ENCODE measurements around the gene PES1. TPM values are rescaled to one million over a fixed set of nuclear protein-coding genes. Genes with fewer than 3 reads are reported as not detected.
"Not testable (repeated sequence)": the region's sequence is repeated elsewhere in the genome, so short reads cannot be mapped to it uniquely, and the experiment has no call there.

The PES1 gene
- total RNA-seq, 1 donor, result 131 TPM

DNA sequence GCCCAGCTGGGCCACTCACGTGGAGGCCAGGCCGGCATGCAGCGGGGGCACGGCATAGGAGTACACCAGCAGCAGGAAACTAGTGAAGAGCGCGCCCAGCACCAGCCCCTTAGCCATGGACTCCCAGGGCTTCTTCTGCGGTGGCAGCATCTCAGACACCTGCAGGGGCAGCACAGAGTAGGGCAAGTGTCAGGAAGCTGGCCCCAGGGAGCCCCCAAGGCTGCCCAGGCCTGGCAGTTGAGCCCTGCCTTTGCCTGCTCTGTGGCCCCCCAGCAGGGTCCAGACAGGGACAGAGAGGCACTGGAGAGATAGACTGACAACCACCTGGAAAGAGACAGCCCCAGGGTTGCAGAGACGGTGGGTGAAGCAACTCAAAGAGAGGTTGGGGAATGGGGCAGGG, 34.5 kb downstream of the PES1 start:
- no peak for DNase-seq (ENCODE audit: low read depth in 2 of 3, low spot score in 2 of 3)

DNA sequence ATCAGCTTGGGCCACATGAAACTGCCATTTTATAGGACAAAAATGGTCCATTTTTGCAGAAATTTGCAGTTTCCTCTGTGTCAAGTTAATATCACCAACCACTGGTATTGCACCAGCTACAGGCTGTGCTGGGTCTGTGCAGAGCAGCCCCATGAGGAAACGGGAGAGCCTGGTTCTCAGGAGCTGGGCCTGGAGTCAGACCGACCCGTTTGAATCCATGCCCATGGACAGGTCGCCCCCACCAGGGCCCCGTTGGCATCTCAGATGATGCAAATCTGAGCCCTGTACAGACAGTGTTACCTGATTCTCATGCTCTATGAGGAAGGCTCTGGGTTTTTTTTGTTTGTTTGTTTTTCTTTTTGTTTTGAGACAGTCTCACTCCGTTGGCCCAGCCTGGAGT, 35.3 kb downstream of the PES1 start:
- DNase-seq (ENCODE audit: low read depth in 2 of 3, low spot score in 2 of 3), result no peak

DNA sequence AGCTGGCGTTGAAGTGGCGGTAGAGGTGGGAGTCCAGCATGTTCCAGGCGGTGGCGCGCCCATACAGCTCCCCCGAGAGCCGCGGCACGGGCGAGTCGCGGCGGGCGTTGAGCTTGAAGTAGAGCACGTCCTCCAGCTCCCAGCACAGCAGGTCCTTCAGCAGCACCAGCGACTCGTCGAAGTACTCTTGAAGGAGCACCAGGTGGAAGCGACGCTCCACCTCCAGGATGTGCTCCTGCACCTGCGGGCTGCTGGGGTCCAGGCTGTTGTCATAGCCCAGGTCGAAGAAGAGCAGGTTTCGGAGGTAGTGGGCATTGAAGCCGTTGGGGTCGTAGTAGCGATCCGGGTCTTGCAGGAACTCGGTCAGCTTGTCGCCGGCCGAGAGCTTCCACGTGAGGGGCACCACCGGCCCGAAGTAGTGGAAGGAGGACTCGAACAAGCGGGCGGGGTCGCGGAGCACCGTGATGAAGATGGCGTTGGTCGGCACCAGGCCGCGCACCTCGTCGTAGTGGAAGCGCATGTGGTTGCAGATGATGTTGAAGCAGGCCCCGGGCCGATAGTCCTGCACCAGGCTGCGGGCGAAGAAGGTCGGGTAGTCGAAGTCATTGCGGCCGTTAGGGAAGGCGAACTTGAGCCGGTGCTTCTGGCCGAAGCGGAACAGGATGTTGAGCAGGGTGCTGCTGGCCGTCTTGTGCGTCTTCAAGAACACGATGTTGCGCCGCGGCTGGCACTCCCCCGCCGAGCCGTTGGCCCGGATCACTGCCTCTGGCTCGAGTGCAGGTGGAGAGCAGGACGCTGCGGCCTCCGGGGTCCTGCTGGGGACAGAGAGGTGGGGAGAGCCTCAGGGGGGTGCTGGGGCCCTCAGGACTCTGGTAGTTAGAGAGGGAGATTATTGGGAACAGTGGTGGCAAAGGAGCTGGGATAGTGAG, 36.2 kb downstream of the PES1 start:
- DNase-seq (ENCODE audit: low read depth in 2 of 3, low spot score in 2 of 3), result no peak

DNA sequence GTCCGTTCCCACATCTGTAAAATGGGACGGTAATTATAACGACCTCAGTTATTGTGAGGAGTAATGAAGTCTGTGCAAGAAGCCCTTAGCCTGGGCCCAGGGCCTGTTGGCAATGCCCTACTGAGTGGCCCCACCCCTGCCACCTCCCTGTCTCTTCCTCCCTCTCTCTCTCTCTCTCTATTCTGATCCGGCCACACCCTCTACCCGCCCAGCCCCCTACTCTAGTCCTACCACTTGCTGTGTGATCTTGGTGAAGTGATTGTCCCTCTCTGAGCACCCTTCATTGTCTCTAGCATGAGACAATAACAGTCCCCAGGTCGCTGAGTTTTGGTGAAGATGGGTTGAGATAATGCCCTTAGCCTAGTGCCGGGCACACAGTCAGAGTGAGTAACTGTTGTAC, 37.7 kb downstream of the PES1 start:
- DNase-seq (ENCODE audit: low read depth in 2 of 3, low spot score in 2 of 3), result no peak

DNA sequence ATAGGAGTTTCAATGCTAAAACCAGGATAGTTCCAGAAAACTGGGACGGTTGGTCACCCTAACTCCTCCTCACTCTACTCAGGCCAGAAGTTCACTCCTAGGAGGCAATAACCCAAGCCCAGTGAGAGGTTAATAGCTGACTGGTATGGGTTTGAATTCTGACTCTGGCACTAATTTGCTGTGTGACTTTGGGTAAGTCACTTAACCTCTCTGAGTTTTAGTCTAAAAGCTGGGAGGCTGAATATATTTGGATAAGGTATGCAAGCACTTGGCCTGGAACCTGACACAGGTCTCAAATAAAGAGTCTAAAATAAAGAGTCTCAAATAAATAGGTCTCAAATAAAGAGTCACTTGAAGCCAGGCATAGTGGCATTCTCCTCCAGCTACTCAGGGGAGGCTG, 39.0 kb downstream of the PES1 start:
- no peak for DNase-seq (ENCODE audit: low read depth in 2 of 3, low spot score in 2 of 3)

DNA sequence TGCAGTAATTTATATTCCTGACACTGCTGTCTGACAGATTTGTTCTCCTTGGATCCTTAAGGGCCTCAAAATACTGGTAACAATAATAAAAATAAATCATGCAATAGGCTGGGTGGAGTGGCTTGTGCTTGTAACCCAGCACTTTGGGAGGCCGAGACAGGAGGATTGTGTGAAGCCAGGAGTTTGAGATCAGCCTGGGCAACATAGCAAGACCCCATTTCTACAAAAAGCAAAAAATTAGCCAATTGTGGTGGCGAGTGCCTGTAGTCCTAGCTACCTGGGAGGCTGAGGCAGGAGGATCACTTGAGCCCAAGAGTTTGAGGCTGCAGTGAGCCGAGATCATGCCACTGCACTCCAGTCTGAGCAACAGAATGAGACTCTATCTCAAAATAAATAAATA, 39.9 kb downstream of the PES1 start:
- not testable (repeated sequence) for DNase-seq (ENCODE audit: low read depth in 2 of 3, low spot score in 2 of 3)

DNA sequence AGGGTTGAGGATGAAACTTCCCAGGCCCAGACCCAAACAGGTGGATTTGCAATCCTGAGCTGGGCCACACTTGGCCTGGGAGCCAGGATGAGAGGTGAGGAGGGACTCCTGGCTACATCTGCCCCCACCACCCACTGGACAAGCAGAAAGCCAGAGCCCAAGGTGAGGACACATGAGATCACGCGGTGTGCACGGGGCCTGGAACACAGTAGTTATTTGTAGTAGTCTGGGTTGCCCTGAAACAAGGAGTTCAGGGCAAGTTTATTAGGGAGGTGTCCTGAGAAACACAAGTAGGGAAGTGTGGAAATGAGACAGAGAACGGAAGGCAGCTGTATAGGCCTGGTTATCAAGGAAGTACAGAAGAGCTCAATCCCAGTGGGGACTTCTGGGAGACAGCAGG, 44.5 kb downstream of the PES1 start:
- no peak for DNase-seq (ENCODE audit: low read depth in 2 of 3, low spot score in 2 of 3)

DNA sequence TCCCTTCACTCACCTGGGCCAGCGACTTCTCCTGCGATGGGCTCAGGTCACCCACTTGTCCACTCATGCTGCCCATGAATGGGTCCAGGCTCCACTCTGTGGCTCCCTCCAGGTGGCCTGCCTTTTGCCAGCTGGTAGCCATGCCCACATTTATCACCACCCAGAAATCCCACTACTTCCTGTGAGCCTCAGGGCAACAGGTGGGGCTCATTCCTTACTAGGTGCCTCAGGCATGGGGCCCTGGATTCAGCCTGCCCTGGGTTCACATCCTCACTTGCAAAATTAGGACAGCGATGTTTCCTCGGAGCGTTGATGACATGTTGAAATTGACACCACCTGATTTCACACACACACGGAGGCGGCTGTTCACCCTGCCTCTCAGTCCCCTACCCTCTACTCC, 45.1 kb downstream of the PES1 start, which contains the start of gene SEC14L6:
Gene SEC14L6 (minus strand): TSS at position 126 of the 400 bp plus-strand sequence. CDS start 59 bp downstream, at position 67.
- no peak for DNase-seq (ENCODE audit: low read depth in 2 of 3, low spot score in 2 of 3)

DNA sequence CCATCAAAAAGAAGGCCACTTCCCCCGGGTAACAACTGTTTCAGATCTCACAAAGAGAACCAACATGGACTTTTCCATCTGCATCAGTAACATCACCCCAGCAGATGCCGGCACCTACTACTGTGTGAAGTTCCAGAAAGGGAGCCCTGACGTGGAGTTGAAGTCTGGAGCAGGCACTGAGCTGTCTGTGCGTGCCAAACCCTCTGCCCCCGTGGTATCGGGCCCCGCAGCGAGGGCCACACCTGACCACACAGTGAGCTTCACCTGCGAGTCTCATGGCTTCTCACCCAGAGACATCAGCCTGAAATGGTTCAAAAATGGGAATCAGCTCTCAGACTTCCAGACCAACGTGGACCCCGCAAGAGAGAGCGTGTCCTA, 48.9 kb downstream of the PES1 start:
- no peak for DNase-seq (ENCODE audit: low read depth in 2 of 3, low spot score in 2 of 3)

DNA sequence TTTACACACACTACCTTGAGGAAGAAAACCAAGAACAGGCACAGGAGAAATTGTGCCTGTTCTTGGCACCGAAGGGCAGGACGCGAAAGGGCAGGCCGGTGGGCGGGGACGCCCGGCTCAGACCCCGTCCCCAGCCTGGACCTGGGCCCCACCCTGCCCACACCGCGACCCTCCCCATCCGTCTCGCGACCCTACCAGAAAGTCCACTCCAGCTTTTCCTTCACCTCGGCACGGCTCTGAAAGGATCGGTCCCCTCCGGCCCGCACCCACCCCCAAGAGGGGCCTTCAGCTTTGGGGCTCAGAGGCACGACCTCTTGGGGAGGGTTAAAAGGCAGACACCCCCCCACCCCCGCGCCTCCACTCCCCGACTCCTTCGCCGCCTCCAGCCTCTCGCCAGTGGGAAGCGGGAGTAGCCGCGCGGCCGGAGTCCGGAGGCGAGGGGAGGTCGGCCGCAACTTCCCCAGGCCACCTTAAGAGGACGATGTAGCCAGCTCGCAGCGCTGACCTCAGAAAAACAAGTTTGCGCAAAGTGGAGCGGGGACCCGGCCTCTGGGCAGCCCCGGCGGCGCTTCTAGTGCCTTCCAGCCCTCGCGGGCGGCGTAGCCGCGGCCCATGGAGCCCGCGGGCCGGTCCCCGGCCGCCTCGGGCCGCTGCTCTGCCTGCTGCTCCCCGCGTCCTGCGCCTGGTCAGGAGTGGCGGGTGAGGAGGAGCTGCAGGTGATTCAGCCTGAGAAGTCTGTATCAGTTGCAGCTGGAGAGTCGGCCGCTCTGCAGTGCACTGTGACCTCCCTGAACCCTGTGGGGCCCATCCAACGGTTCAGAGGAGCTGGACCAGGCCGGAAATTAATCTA, 49.5 kb downstream of the PES1 start:
- DNase-seq (ENCODE audit: low read depth in 2 of 3, low spot score in 2 of 3), result no peak

DNA sequence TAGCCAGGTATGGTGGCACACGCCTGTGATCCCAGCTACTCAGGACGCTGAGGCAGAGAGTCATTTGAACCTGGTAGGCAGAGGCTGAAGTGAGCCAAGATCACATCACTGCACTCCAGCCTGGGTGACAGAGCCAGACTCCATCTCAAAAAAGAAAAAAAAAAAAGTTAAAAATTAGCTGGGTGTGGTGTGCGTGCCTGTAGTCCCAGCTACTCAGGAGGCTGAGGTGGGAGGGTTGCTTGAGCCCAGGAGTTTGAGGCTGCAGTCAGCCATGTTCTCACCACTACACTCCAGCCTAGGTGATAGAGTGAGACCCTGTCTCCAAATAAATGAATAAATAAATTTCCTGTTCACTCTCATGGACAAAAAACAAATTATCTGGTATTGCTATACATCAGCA, 50.2 kb downstream of the PES1 start:
- not testable (repeated sequence) for DNase-seq (ENCODE audit: low read depth in 2 of 3, low spot score in 2 of 3)

DNA sequence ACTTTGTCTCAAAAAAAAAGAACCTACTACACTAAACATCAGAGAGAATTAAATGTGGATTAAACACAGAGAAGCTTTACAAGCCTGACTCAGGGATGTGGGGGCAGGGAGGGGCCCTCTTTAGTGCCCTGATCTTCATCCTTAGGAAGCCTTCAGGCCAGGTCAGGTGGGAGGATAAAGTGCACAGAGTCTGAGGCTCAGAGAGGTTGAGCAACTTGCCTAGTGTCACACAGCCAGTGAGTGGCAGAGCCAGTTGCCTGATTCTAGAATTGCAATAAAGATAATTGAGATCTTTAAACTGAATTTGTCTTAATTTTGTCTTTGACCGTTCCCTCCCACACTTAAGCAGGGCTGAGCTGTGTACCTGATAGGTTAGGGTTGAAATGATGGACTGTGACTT, 52.3 kb downstream of the PES1 start:
- DNase-seq (ENCODE audit: low read depth in 2 of 3, low spot score in 2 of 3), result no peak

DNA sequence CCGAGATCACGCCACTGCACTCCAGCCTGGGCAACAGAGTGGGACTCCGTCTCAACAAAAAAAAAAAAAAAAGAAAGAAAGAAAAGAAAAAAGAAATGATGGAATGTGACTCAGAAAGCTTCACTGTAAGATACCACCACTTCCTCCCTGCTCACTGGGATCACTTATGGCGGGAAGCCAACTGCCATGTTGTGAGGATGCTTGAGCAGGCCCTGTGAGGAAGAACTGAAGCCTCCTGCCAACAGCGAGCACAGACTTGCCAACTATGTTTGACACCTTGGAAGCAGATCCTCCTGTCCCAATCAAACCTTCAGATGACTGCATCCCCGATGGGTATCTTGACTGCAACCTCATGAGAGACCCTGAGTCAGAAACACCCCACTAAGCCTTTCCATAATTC, 53.4 kb downstream of the PES1 start:
- no peak for DNase-seq (ENCODE audit: low read depth in 2 of 3, low spot score in 2 of 3)

DNA sequence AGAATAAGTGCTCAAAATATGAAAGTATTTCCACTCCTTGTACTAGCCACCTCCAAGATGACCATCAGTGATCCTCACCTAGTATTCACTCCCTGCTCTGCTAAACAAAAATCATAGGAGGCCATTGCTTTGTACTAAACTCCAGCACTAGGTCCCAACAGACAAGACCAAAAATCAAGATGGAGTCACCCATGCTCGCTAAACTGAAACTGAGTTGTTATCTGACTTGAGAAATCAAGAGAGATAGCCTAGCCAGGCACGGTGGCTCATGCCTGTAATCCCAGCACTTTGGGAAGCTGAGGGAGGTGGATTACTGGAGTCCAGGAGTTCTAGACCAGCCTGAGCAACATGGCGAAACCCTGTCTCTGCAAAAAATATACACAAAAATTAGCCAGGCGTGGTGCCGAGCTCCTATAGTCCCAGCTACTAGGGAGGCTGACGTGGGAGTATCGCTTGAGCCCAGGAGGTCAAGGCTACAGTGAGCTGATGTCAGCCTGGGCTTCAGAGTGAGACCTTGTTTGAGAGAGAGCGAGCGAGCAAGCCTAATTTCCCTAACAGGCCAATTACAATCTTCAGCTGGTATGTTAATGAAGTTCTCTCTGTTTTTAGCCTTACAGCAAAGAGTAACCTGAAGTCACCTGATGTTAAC, 54.5 kb downstream of the PES1 start:
- DNase-seq (ENCODE audit: low read depth in 2 of 3, low spot score in 2 of 3), result no peak

DNA sequence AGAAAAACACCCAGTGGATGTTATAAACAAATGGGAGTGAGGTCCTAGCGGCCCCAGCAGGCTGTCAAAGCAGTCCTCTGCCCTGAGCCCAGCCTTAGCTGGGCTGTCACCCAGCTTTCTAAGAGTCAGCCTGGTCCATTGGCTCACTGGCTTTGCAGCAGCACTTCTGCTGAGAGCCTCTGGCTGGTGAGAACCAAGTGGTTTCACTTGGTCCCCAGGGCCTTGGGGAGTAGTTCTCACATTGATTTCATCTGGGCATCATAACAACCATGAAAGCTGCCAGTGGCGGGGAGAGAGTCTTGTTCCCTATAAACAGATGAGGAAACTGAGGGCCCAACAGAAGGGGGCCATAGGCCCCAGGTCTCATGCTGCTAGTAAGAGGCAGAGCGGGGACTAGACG, 56.5 kb downstream of the PES1 start:
- DNase-seq (ENCODE audit: low read depth in 2 of 3, low spot score in 2 of 3), result no peak

DNA sequence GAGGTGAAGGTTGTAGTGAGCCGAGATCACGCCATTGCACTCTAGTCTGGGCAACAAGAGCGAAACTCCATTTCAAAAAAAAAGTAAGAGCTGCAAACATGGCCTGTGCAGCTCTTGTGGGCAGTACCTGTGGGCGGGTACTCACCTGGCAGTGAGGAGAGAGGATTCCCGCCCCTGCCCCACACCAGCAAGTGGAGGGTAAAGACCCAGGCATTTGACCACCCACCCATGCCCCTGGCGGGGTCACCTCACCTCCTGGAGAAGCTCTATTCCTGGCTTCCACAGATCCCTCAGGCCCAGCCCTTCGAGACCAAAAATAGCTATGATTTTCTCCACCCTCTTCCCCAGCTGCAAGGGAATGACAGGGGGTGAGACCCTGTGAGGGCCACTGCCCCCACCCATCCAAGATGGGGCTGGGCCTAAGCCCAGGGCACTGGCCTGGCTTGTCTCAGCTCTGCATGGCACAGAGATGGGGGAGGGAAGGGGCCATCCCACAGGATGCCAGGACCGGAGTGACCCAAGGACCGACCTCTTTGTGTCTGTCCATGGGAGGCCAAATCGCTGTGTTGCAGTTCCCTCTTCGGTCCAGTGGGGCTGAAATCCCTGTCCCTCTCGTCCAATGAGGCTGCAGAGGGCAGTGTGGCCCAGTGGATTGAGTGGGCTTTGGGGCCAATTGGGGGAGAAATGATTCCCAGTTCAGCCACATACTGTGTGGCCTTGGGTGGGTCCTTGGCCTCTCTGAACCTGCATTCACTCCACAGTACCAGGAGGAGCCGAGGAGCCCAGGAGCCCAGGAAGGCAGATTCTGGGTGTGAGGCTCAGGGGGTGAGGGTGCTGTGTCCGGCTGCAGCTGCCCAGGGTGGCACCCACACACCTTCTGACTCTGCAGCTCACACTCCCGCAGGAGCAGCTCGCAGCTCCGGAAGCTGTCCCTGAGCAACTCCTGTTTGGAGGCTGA, 59.8 kb downstream of the PES1 start:
- no peak for DNase-seq (ENCODE audit: low read depth in 2 of 3, low spot score in 2 of 3)

DNA sequence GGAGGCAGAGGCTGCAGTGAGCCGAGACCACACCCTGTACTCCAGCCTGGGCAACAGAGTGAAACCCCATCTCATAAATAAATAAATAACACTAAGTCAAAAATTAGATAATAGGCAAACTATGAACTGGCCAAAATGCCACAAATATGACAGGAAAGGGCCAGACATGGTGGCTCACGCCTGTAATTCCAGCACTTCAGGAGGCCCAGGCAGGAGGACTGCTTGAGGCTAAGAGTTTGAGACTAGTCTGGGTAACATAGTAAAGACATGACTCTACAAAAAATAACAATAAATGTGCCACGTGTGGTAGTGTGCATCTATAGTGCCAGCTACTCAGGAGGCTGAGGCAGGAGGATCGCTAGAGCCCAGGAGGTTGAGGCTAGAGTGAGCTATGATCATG, 65.1 kb downstream of the PES1 start:
- no peak for DNase-seq (ENCODE audit: low read depth in 2 of 3, low spot score in 2 of 3)

All from hematopoietic multipotent progenitor cell (in vitro differentiated cells).